Naive thymus-derived CD4-positive, alpha-beta T cell (primary cell): ENCODE results near the gene SRGAP1. TPM values are rescaled to one million over a fixed set of nuclear protein-coding genes. Genes with fewer than 3 reads are reported as not detected.
"Not testable (repeated sequence)": the region's sequence is repeated elsewhere in the genome, so short reads cannot be mapped to it uniquely, and the experiment has no call there.

ENCODE experiments used
- ATAC-seq: fragments of 150-1000 bp; cut with Tn5 transposase; 2 replicates; pipeline ENCODE4 v1.10.0; 2021; ENCODE audit warnings: mild to moderate bottlenecking, moderate library complexity
- CTCF ChIA-PET: fragments of 350-600 bp; sonication (Branson Sonifier 250); formaldehyde crosslinking; loops from one replicate; lab custom pipeline; 2021; ENCODE audit warnings: antibody characterized with exemption; lab: Charles Lee
- POLR2A ChIA-PET: fragments of 350-600 bp; sonication (Branson Sonifier 250); formaldehyde crosslinking; loops from one replicate; lab custom pipeline; 2021; ENCODE audit warnings: antibody characterized with exemption, inconsistent platforms; lab: Charles Lee
- DNase-seq, 9 donors: peaks; one replicate each; pipeline versions ENCODE4 v3.0.0 to v3.0.0-alpha.2; 2020 to 2022; ENCODE audit warnings: mixed read lengths in 1 of 9
- H3K27ac ChIP-seq: one replicate; pipeline ENCODE4 v1.7.0; 2013; ENCODE audit warnings: mild to moderate bottlenecking, low read depth, low read length, moderate library complexity
- H3K27me3 ChIP-seq, 2 donors: one replicate each; pipeline ENCODE4 v1.7.0; 2013; ENCODE audit warnings: low read length in 2 of 2, mild to moderate bottlenecking in 2 of 2, moderate library complexity in 2 of 2; ENCODE audit not compliant: control insufficient read depth in 2 of 2, insufficient read depth in 2 of 2
- H3K36me3 ChIP-seq, 3 experiments: 1 replicate in 2 of 3; 2 replicates in 1 of 3; pipeline ENCODE4 v1.7.0; 2013; ENCODE audit warnings: low read length in 3 of 3, mild to moderate bottlenecking in 3 of 3, moderate library complexity in 1 of 3; ENCODE audit not compliant: insufficient read depth in 3 of 3, control insufficient read depth in 2 of 3
- H3K4me1 ChIP-seq, 2 donors: one replicate each; pipeline ENCODE4 v1.7.0; 2013; ENCODE audit warnings: low read length in 2 of 2, mild to moderate bottlenecking in 2 of 2, moderate library complexity in 1 of 2; ENCODE audit not compliant: control insufficient read depth in 2 of 2, insufficient read depth in 2 of 2
- H3K4me3 ChIP-seq: 2 replicates; pipeline ENCODE4 v1.7.0; 2013; ENCODE audit warnings: mild to moderate bottlenecking, low read length
- H3K9me3 ChIP-seq, 3 experiments: 1 replicate in 2 of 3; 2 replicates in 1 of 3; pipeline ENCODE4 v1.7.0; 2013; ENCODE audit warnings: low read length in 3 of 3; ENCODE audit not compliant: control insufficient read depth in 2 of 3
- H3K27ac Mint-ChIP-seq, 9 donors: one replicate each; pipeline ENCODE4 v1.8.0; 2020 to 2022; ENCODE audit warnings: mixed read lengths in 9 of 9, mild to moderate bottlenecking in 8 of 9, moderate library complexity in 5 of 9, inconsistent platforms in 2 of 9
- H3K27me3 Mint-ChIP-seq, 5 donors: one replicate each; pipeline ENCODE4 v1.8.0; 2021 to 2022; ENCODE audit warnings: mixed read lengths in 5 of 5, mild to moderate bottlenecking in 1 of 5
- H3K36me3 Mint-ChIP-seq, 5 donors: one replicate each; pipeline ENCODE4 v1.8.0; 2020 to 2022; ENCODE audit warnings: mixed read lengths in 5 of 5, mild to moderate bottlenecking in 3 of 5, inconsistent platforms in 1 of 5
- H3K4me1 Mint-ChIP-seq, 7 donors: one replicate each; pipeline ENCODE4 v1.8.0; 2020 to 2022; ENCODE audit warnings: mixed read lengths in 7 of 7, mild to moderate bottlenecking in 3 of 7, inconsistent platforms in 1 of 7
- H3K4me3 Mint-ChIP-seq, 10 donors: one replicate each; pipeline ENCODE4 v1.8.0; 2020 to 2022; ENCODE audit warnings: mild to moderate bottlenecking in 10 of 10, mixed read lengths in 10 of 10, moderate library complexity in 6 of 10, inconsistent platforms in 2 of 10
- H3K9me3 Mint-ChIP-seq, 11 donors: one replicate each; pipeline ENCODE4 v1.8.0; 2020 to 2022; ENCODE audit warnings: mixed read lengths in 11 of 11, mild to moderate bottlenecking in 4 of 11, inconsistent platforms in 1 of 11, moderate library complexity in 1 of 11
- intact Hi-C, 2 donors: fragments of 100-400 bp; cut with micrococcal nuclease; formaldehyde crosslinking; loops; one replicate each; pipeline ENCODE4 v1.15.1; 2023
- polyA plus RNA-seq, 2 donors: library from polyadenylated mRNA; unstranded; fragments of 300-500 nt; fragmentation: Illumina TruSeq; gene quantifications; one replicate each; pipeline ENCODE4 v1.2.3, GENCODE V29; 2021
- total RNA-seq, 6 experiments: library from RNA in 5 of 6; stranded (reverse) in 5 of 6; gene quantifications; 1 replicate in 5 of 6; 2 replicates in 1 of 6; pipeline ENCODE4 v1.2.3 and lab custom pipeline; 2021 to 2026

SRGAP1 gene
- total and polyA plus RNA-seq, 7 experiments from 2014 or later = 0.01 to 0.47 (median 0.08) TPM

GRCh38 chr12:64065881-64066451, 221.5 kb downstream of the SRGAP1 start:
- POLR2A ChIA-PET = no interaction called here
- Mint-ChIP-seq H3K4me3 (no peak overlapping the region), H3K27ac (no peak overlapping the region), H3K4me1 (no peaks in the 10 kb centered on the region), H3K9me3 (peaks cover 0 to 1% (median 0%) of the 10 kb centered on the region in 11 donors), H3K36me3 (no peaks in the 10 kb centered on the region), H3K27me3 (peaks cover 3 to 12% (median 8%) of the 10 kb centered on the region in 5 donors)
- H3K36me3 ChIP-seq = no peaks in the 10 kb centered on the region
- H3K4me1 ChIP-seq = no peaks in the 10 kb centered on the region
- H3K4me3 ChIP-seq = no peak overlapping the region
- H3K9me3 ChIP-seq = no peaks in the 10 kb centered on the region
- no peak for DNase-seq
- intact Hi-C loops = no loop called here
- no peak overlapping the region for H3K27ac ChIP-seq
- ATAC-seq = no peak
- H3K27me3 ChIP-seq = no peaks in the 10 kb centered on the region
- CTCF ChIA-PET = interaction anchor here (0.5 to 0.6 kb wide), 2 partner anchors 91 to 514 kb away, joined by 3 read pairs; no protein-coding TSS in a partner anchor

DNA sequence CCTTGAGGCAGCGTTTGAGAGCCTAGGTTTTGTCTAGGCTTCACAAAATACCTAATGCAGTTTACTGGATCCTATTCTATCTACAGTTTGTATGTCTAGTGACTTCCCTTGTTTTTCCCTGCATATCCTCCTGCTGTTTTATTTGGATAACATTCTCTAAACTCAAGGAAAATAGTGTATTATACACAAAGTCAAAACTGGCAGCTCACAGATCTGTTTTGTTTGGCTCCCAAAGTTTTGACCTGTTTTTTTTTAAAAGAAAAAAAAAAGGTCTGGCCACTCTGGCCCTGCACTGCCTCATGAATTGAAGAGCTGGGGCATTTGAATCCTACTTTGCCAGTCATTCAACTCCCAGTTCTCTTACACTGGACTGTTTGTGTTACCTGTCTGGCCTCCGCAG, 222.3 kb downstream of the SRGAP1 start:
- intact Hi-C loops = no loop called here
- Histone ChIP-seq H3K36me3 (no peaks in the 10 kb centered on the region), H3K9me3 (no peaks in the 10 kb centered on the region), H3K4me1 (no peaks in the 10 kb centered on the region), H3K27me3 (no peaks in the 10 kb centered on the region), H3K4me3 (no peak overlapping the region), H3K27ac (no peak overlapping the region)
- no peak overlapping the region for H3K27ac Mint-ChIP-seq
- no peak for DNase-seq
- no peaks in the 10 kb centered on the region for H3K4me1 Mint-ChIP-seq
- H3K9me3 Mint-ChIP-seq = peaks cover 0 to 1% (median 0%) of the 10 kb centered on the region in 11 donors
- H3K4me3 Mint-ChIP-seq = no peak overlapping the region
- no peak for ATAC-seq
- peaks cover 3 to 9% (median 6%) of the 10 kb centered on the region in 5 donors for H3K27me3 Mint-ChIP-seq
- ChIA-PET POLR2A (no interaction called here), CTCF (no interaction called here)
- H3K36me3 Mint-ChIP-seq = no peaks in the 10 kb centered on the region

GRCh38 chr12:64070454-64070853, 226.0 kb downstream of the SRGAP1 start:
- Mint-ChIP-seq H3K4me3 (no peak overlapping the region), H3K27me3 (peaks cover 2 to 18% (median 6%) of the 10 kb centered on the region in 5 donors), H3K36me3 (no peaks in the 10 kb centered on the region), H3K9me3 (peaks cover 0 to 7% (median 0%) of the 10 kb centered on the region in 11 donors), H3K4me1 (no peaks in the 10 kb centered on the region), H3K27ac (no peak overlapping the region)
- Histone ChIP-seq H3K36me3 (no peaks in the 10 kb centered on the region), H3K27ac (no peak overlapping the region), H3K9me3 (no peaks in the 10 kb centered on the region), H3K4me1 (no peaks in the 10 kb centered on the region), H3K4me3 (no peak overlapping the region), H3K27me3 (no peaks in the 10 kb centered on the region)
- ATAC-seq (no peak), DNase-seq (no peak)
- POLR2A ChIA-PET = no interaction called here
- CTCF ChIA-PET = no interaction called here
- intact Hi-C loops = no loop called here

DNA sequence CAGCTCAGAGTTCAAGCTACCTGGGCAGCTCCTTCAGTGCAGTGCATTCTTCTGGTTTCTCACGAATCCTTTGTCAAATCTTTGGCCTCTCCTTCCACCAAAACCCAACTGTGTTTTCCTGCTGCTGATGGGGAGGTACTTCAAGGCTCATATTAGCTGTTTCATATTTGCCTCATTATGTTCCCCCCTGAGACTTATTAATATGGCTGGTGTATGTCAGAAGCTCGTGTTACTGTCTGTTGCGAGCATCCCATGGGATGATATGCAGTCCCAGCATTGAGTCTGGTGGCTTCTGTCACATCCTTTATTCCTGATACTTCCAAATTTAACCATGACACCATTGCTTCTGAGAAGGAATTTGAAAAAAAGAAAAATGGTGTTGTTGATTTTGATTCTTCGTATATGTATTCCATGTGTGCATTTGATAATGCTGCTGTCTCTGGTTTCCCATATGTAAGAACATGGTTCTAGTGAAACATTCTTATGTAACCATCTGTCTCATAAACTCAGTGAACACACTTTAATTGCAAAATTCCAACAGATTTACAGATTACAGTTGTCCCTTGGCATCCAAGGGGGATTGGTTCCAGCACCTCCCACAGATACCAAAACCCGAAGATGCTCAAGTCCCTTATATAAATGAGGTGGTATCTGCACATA, 228.5 kb downstream of the SRGAP1 start:
- DNase-seq = no peak
- Mint-ChIP-seq H3K36me3 (no peaks in the 10 kb centered on the region), H3K4me3 (no peak overlapping the region)

GRCh38 chr12:64076565-64076964, 232.1 kb downstream of the SRGAP1 start:
- DNase-seq, intact Hi-C loops, H3K4me3 Mint-ChIP-seq, CTCF ChIA-PET, ATAC-seq, H3K9me3 ChIP-seq, H3K36me3 Mint-ChIP-seq, H3K27ac Mint-ChIP-seq, H3K27me3 ChIP-seq, POLR2A ChIA-PET, H3K27ac ChIP-seq, H3K4me3 ChIP-seq, H3K4me1 Mint-ChIP-seq, H3K4me1 ChIP-seq, H3K36me3 ChIP-seq: not testable (repeated sequence)
- Mint-ChIP-seq H3K9me3 (peaks cover 0 to 17% (median 0%) of the 10 kb centered on the region in 11 donors), H3K27me3 (peaks cover 0 to 33% (median 8%) of the 10 kb centered on the region in 5 donors)

More for the DNA sequence above, 228.5 kb downstream of the SRGAP1 start:
- Mint-ChIP-seq H3K27me3 (peaks cover 0 to 30% (median 8%) of the 10 kb centered on the region in 5 donors), H3K9me3 (peaks cover 0 to 17% (median 0%) of the 10 kb centered on the region in 11 donors), H3K27ac (no peak overlapping the region), H3K4me1 (no peaks in the 10 kb centered on the region)
- H3K4me1 ChIP-seq = no peaks in the 10 kb centered on the region
- H3K27ac ChIP-seq = no peak overlapping the region
- no peak overlapping the region for H3K4me3 ChIP-seq
- ChIA-PET CTCF (no interaction called here), POLR2A (no interaction called here)
- no peak for ATAC-seq
- H3K27me3 ChIP-seq = no peaks in the 10 kb centered on the region
- H3K9me3 ChIP-seq = no peaks in the 10 kb centered on the region
- H3K36me3 ChIP-seq = no peaks in the 10 kb centered on the region
- intact Hi-C loops = no loop called here

DNA sequence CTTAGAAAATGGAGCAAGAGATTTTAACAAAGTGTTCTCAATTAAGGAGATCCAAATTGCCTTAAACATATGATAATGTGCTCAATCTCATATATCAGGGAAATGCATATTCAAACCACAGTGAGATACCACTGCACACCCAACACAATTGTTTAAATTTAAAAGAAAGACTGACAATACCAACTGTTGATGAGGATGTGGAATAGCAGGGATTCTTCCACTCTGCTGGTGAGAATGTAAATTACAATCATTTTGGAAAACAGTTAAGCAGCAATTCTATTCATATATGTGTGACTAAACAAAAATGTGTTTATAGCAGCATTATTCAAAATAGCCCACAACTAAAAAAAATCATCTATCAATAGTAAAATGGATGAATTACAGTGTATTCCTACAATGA, 233.4 kb downstream of the SRGAP1 start:
- Histone ChIP-seq H3K4me1 (no peaks in the 10 kb centered on the region), H3K27me3 (no peaks in the 10 kb centered on the region), H3K9me3 (no peaks in the 10 kb centered on the region), H3K27ac (no peak overlapping the region), H3K4me3 (no peak overlapping the region), H3K36me3 (no peaks in the 10 kb centered on the region)
- DNase-seq (no peak), ATAC-seq (no peak)
- peaks cover 0 to 24% (median 8%) of the 10 kb centered on the region in 5 donors for H3K27me3 Mint-ChIP-seq
- ChIA-PET POLR2A (no interaction called here), CTCF (no interaction called here)
- H3K9me3 Mint-ChIP-seq = peaks cover 0 to 17% (median 0%) of the 10 kb centered on the region in 11 donors
- peaks cover 0 to 4% (median 0%) of the 10 kb centered on the region in 7 donors for H3K4me1 Mint-ChIP-seq
- intact Hi-C loops = no loop called here
- no peaks in the 10 kb centered on the region for H3K36me3 Mint-ChIP-seq
- no peak overlapping the region for H3K27ac Mint-ChIP-seq
- H3K4me3 Mint-ChIP-seq = no peak overlapping the region
